ENCODE data around the gene KHK. TPM values are rescaled to one million over a fixed set of nuclear protein-coding genes. Genes with fewer than 3 reads are reported as not detected.

Gene KHK
- total RNA-seq, 4 donors from 2014 or later = 5.1 to 12.2 (median 9.1) TPM

GRCh38 chr2:27080603-27080936, 6.0 kb upstream of the KHK start:
- H3K36me3 ChIP-seq = peaks cover 0 to 14% (median 0%) of the 10 kb centered on the region in 3 donors
- no peak overlapping the region for H3K4me3 ChIP-seq
- H3K4me1 ChIP-seq = peaks cover 0 to 60% (median 43%) of the 10 kb centered on the region in 4 donors
- no peaks in the 10 kb centered on the region for H3K27me3 ChIP-seq
- no peak for DNase-seq (ENCODE audit: low spot score in 2 of 2)
- 84 to 88% methylated on average over 14 of the region's 14 CpGs for WGBS, 2 donors
- no peaks in the 10 kb centered on the region for H3K9me3 ChIP-seq
- no peak for TF ChIP-seq CTCF (IDR thresholded peaks at IDR 0.05)
- no peak for TF ChIP-seq EP300 (IDR thresholded peaks at IDR 0.05)
- TF ChIP-seq POLR2A (IDR thresholded peaks at IDR 0.05) = no peak
- peak overlapping the region in 3 of 4 donors; percentile 88 to 94 (median 91) for H3K27ac ChIP-seq

- Histone ChIP-seq H3K27ac (peak overlapping the region in 3 of 4 donors; percentile 35 to 83 (median 77)), H3K36me3 (peaks cover 0 to 14% (median 0%) of the 10 kb centered on the region in 3 donors), H3K4me1 (peaks cover 0 to 66% (median 48%) of the 10 kb centered on the region in 4 donors), H3K27me3 (no peaks in the 10 kb centered on the region), H3K4me3 (no peak overlapping the region), H3K9me3 (no peaks in the 10 kb centered on the region)
- no peak for DNase-seq (ENCODE audit: low spot score in 2 of 2)
- TF ChIP-seq CTCF (IDR thresholded peaks at IDR 0.05) (no peak), POLR2A (IDR thresholded peaks at IDR 0.05) (no peak), EP300 (IDR thresholded peaks at IDR 0.05) (no peak)
- WGBS, 2 donors = 78 to 79% methylated on average over 21 to 24 of the region's 38 CpGs
Observed at GRCh38 chr2:27081984-27082772, 4.4 kb upstream of the KHK start.

- peak overlapping the region in 1 of 4 donors; percentile 35 for H3K27ac ChIP-seq
- TF ChIP-seq CTCF (IDR thresholded peaks at IDR 0.05) = no peak
- TF ChIP-seq POLR2A (IDR thresholded peaks at IDR 0.05) = no peak
- TF ChIP-seq EP300 (IDR thresholded peaks at IDR 0.05) = no peak
Observed at GRCh38 chr2:27082773-27083409, 3.7 kb upstream of the KHK start.

GRCh38 chr2:27083410-27084296, 2.9 kb upstream of the KHK start:
- Histone ChIP-seq H3K27me3 (no peaks in the 10 kb centered on the region), H3K4me3 (no peak overlapping the region), H3K36me3 (peaks cover 0 to 14% (median 0%) of the 10 kb centered on the region in 3 donors), H3K27ac (no peak overlapping the region), H3K4me1 (peaks cover 0 to 61% (median 44%) of the 10 kb centered on the region in 4 donors), H3K9me3 (no peaks in the 10 kb centered on the region)
- no peak for DNase-seq (ENCODE audit: low spot score in 2 of 2)
- TF ChIP-seq CTCF (IDR thresholded peaks at IDR 0.05) = no peak
- TF ChIP-seq POLR2A (IDR thresholded peaks at IDR 0.05) = no peak
- TF ChIP-seq EP300 (IDR thresholded peaks at IDR 0.05) = no peak
- 79 to 87% methylated on average over 16 to 20 of the region's 20 CpGs for WGBS, 2 donors

More at GRCh38 chr2:27082773-27083409, 3.7 kb upstream of the KHK start:
- Histone ChIP-seq H3K9me3 (no peaks in the 10 kb centered on the region), H3K27me3 (no peaks in the 10 kb centered on the region), H3K4me1 (peaks cover 0 to 69% (median 47%) of the 10 kb centered on the region in 4 donors), H3K4me3 (no peak overlapping the region), H3K36me3 (peaks cover 0 to 14% (median 0%) of the 10 kb centered on the region in 3 donors)
- WGBS, 2 donors = 80 to 81% methylated on average over 17 to 19 of the region's 27 CpGs
- no peak for DNase-seq (ENCODE audit: low spot score in 2 of 2)
